Activated T-helper 1 cell treated with anti-CD3 and anti-CD28 coated beads, Interleukin-2, amount 50 U/mL, for 16 hours (primary cell): Measurements from ENCODE around the gene TRIM38.
"Not testable (repeated sequence)": the region's sequence is repeated elsewhere in the genome, so short reads cannot be mapped to it uniquely, and the experiment has no call there.

Experiments
- DNase-seq, 2 donors: peaks; one replicate each; pipeline ENCODE4 v3.0.0-alpha.2; 2020; ENCODE audit warnings: low read depth in 1 of 2, low spot score in 1 of 2

Gene TRIM38, protein sequence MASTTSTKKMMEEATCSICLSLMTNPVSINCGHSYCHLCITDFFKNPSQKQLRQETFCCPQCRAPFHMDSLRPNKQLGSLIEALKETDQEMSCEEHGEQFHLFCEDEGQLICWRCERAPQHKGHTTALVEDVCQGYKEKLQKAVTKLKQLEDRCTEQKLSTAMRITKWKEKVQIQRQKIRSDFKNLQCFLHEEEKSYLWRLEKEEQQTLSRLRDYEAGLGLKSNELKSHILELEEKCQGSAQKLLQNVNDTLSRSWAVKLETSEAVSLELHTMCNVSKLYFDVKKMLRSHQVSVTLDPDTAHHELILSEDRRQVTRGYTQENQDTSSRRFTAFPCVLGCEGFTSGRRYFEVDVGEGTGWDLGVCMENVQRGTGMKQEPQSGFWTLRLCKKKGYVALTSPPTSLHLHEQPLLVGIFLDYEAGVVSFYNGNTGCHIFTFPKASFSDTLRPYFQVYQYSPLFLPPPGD

GRCh38 chr6:25962149-25963127, at the start of gene TRIM38:
TSS of gene TRIM38 (plus strand) at chr6:25962802. CDS start at chr6:25966523, 3,721 bp downstream.
- peak; percentile 13 to 54 for DNase-seq

GRCh38 chr6:25913741-25914140, 48.9 kb upstream of the TRIM38 start:
- DNase-seq = no peak

DNA sequence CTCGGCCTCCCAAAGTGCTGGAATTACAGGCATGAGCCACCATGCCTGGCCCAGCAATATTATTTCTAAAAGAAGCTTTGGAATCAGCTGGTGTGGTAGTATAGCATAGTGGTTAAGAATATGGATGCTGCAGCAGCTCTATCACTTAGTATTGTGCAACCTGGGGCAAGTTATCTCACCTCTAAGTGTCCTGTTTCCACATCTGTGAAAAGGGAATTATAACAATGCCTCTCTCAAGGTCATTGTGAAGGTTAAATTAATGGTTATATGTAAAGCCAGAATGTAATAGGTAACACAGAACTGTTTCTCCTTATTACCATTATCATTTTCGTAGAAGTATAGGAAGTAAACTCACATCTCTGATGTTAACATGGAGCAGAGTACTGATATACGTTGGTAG, 46.3 kb upstream of the TRIM38 start:
- no peak for DNase-seq

GRCh38 chr6:25916789-25917490, 45.7 kb upstream of the TRIM38 start:
- DNase-seq = no peak

GRCh38 chr6:25918083-25918683, 44.4 kb upstream of the TRIM38 start:
- no peak for DNase-seq

GRCh38 chr6:25919657-25920056, 42.9 kb upstream of the TRIM38 start:
- DNase-seq = no peak

GRCh38 chr6:25921525-25922203, 40.9 kb upstream of the TRIM38 start:
- DNase-seq = no peak

- no peak for DNase-seq
Observed at GRCh38 chr6:25922301-25922700, 40.3 kb upstream of the TRIM38 start.

DNA sequence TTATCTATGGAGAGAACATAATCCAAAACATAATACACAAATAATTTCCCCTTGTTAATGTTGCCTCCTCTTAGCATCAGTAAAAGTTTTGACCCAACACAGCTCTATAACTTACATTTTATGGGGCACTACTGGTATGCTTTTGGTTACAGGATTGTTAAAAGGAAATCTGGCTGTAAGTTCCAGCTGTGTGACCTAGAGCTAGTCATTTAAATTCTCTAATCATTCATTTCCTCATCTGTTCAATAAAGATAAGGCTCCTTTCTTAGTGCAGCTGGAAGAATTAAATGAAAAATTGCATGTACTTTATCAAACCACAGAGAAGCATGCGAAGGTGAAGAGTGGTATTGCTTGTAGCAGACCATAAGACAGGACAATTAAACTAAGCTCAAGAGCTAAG, 36.7 kb upstream of the TRIM38 start:
- no peak for DNase-seq

- DNase-seq = no peak
Observed at GRCh38 chr6:25927178-25927577, 35.4 kb upstream of the TRIM38 start.

DNA sequence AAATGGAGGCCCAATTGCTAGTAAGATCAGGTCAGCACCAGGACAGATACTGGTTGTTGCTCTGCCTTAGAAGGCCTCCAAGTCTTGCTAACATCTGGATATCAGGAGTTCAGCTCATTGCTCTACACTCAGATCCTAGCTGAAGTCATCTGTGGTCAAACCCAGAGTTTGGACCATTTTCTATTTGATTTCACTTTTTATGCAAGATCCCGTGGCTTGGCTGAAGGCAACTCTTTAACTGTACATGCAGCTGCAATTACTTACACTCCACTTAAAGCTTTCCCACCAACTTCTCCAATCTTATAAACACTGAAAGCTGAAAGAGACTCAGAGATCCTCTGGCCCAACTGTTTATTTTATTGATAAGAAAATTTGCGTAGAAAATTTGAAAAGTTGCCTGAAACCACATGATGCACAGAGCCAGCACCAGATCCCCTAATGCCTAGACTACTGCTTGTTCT, 34.8 kb upstream of the TRIM38 start:
- DNase-seq = no peak

DNA sequence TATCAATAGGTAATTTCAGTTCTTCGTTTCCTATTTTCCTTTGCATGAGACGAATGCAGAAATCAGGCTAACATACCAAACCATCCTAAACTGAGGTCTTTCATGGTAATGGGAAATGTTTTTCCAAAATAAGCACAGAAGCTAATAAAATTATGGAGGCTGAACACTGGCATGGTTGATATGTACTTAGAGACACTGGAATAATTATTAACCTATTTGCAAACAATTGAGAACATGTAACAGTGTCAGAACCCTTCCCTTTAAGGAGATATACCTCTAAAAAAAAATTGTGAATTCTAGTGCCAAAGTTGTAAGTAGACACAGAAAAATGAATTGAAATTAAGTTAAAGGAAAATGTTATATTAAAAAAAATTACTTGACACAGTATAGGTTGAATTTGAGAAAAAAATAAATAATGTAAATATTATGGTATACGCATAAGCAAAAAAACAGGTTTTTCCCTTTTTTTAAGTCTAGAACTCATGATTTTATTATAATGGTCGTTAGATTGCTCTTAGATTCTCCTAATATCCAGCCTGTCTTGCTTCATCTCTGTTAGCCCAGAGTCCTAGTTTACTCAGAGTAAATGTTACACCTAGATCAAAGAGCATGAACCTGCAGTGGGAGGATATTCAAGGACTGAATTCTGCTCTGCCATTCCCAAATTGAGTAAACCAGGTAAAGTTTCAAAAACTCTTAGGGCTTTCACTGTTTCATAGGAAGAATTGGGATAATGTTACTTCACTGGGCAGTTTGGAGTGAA, 33.9 kb upstream of the TRIM38 start:
- DNase-seq = no peak

DNA sequence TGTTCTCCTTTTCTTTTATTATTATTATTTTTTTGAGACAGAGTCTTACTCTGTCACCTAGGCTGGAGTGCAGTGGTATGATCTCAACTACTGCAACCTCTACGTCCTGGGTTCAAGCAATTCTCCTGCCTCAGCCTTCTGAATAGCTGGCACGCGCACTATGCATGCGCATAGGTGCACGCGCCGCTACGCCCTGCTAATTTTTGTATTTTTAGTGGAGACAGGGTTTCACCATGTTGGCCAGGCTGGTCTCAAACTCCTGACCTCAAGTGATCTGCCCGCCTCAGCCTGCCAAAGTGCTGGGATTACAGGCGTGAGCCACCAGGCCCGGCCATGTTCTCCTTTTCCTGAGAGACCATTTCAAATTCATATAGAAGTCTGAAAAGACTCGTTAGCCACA, 32.8 kb upstream of the TRIM38 start:
- DNase-seq = not testable (repeated sequence)

DNA sequence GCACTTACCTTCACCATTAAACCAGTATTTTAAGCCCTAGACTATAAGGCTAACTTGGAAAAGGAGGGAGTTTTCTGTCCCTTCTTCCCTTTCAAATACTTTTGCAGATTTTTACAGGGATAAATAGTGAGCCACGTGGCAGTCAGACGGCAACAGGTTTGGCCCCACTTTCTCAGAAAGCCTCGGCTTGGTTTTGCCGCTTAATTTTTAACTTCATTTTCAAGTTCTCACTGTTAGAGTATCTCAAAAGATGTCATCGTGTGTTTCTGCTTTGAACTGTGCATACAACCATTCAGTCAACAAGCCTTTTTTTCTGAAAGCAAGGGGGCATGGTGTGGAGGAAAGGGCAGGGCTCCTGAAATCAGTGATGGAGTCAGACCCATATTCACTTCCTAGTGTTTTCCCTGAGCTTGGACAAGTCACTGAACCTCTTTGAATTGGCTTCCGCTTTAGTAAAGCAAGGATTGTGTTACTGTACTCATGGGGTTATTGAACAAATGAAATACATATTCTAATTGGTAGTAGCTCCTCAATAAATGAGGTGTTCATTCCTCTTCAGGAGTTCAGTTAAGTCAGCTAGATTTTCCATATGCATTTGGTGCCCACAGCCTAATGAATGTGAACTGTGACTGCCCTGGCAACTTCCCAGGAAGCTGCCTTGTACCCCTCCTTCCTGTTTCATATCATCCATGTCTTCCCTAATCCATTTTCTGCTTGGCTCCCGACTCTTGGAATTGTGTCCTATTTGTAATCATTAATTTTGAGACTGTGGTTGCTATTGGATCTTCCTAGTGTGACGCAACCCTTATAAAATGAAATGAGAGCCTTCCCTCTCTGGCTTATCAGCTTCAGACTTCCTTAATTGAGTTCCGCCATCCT, 31.8 kb upstream of the TRIM38 start, which contains the start of gene SLC17A2:
SLC17A2 (minus strand) TSS at position 160 of the 879 bp plus-strand sequence. CDS start 4,895 bp downstream, outside the sequence.
- DNase-seq = no peak

DNA sequence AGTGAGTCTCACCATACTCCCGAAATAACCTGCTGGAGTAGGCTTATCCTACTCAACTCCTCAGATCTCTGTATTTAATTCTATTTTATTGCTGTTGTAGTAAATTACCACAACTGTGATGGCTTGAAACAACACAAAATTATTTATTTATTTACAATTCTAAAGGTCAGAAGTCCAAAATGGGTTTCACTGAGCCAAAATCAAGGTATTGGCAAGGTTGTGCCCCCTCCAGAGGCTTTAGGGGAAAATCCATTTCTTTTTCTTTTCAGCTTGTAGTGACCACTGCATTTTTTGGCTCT, 31.2 kb upstream of the TRIM38 start:
- DNase-seq = no peak

GRCh38 chr6:25934156-25934555, 28.4 kb upstream of the TRIM38 start:
- no peak for DNase-seq

- no peak for DNase-seq
Observed at GRCh38 chr6:25934735-25935313, 27.8 kb upstream of the TRIM38 start.

GRCh38 chr6:25935953-25936352, 26.6 kb upstream of the TRIM38 start:
- DNase-seq = no peak
